Mucosa of gallbladder (tissue), 1 donor: Measurements from ENCODE around the gene NUP107. TPM values are rescaled to one million over a fixed set of nuclear protein-coding genes. Genes with fewer than 3 reads are reported as not detected.
"Not testable (repeated sequence)": the region's sequence is repeated elsewhere in the genome, so short reads cannot be mapped to it uniquely, and the experiment has no call there.

Source experiments
- DNase-seq: peaks from one replicate; pipeline ENCODE4 v3.0.0-alpha.2; 2020; ENCODE audit warnings: low spot score
- total RNA-seq: library from RNA; stranded (reverse); gene quantifications from one replicate; pipeline ENCODE4 v1.2.1, GENCODE V29; 2021
- donor health status: DM: no; HTN: no; CAD: no.

NUP107 gene
- 24.8 TPM for total RNA-seq

GRCh38 chr12:68686595-68687521 lies at the start of gene NUP107:
Gene NUP107 (plus strand): TSS chr12:68686978. CDS start chr12:68687066, 88 bp downstream.
- peak; percentile 99 for DNase-seq

GRCh38 chr12:68637439-68637838 lies 49.3 kb upstream of the NUP107 start:
- not testable (repeated sequence) for DNase-seq

GRCh38 chr12:68638171-68638570 lies 48.6 kb upstream of the NUP107 start:
- DNase-seq: no peak

- no peak for DNase-seq
Measured at GRCh38 chr12:68638721-68639395, 47.9 kb upstream of the NUP107 start.

GRCh38 chr12:68639396-68639767 lies 47.4 kb upstream of the NUP107 start:
- DNase-seq: no peak

- no peak for DNase-seq
Measured at GRCh38 chr12:68641138-68641537, 45.6 kb upstream of the NUP107 start.

- DNase-seq: no peak
Measured at GRCh38 chr12:68646484-68646883, 40.3 kb upstream of the NUP107 start.

GRCh38 chr12:68647507-68647906 lies 39.3 kb upstream of the NUP107 start:
- DNase-seq: no peak

- no peak for DNase-seq
Measured at GRCh38 chr12:68648179-68648578, 38.6 kb upstream of the NUP107 start.

- no peak for DNase-seq
Measured at GRCh38 chr12:68665016-68665569, 21.7 kb upstream of the NUP107 start.

- DNase-seq: no peak
Measured at GRCh38 chr12:68667291-68667690, 19.5 kb upstream of the NUP107 start.

GRCh38 chr12:68667896-68668295 lies 18.9 kb upstream of the NUP107 start:
- no peak for DNase-seq

GRCh38 chr12:68671179-68671578 lies 15.6 kb upstream of the NUP107 start:
- DNase-seq: no peak

GRCh38 chr12:68673788-68674187 lies 13.0 kb upstream of the NUP107 start:
- DNase-seq: no peak

- no peak for DNase-seq
Measured at GRCh38 chr12:68674376-68674775, 12.4 kb upstream of the NUP107 start.

GRCh38 chr12:68675101-68675842 lies 11.5 kb upstream of the NUP107 start:
- DNase-seq: peak; percentile 30

GRCh38 chr12:68676854-68677253 lies 9.9 kb upstream of the NUP107 start:
- not testable (repeated sequence) for DNase-seq

GRCh38 chr12:68686262-68686594 lies 550 bp upstream of the NUP107 start:
- DNase-seq: no peak

- no peak for DNase-seq
Measured at GRCh38 chr12:68695454-68695853, 8.7 kb downstream of the NUP107 start.

- no peak for DNase-seq
Measured at GRCh38 chr12:68699486-68699885, 12.7 kb downstream of the NUP107 start.

GRCh38 chr12:68727776-68728175 lies 41.0 kb downstream of the NUP107 start:
- DNase-seq: no peak

GRCh38 chr12:68733661-68734071 lies 46.9 kb downstream of the NUP107 start:
- DNase-seq: no peak
